HG03064 (cell line): ENCODE data around the gene FAM210B.
"Not testable (repeated sequence)": the region's sequence is repeated elsewhere in the genome, so short reads cannot be mapped to it uniquely, and the experiment has no call there.

ENCODE experiments used
- ATAC-seq: cut with Tn5 transposase; IDR thresholded peaks from one replicate; pipeline ENCODE4 v1.9.1; 2021; ENCODE audit warnings: low read depth; ENCODE audit not compliant: unreplicated experiment

FAM210B gene

DNA sequence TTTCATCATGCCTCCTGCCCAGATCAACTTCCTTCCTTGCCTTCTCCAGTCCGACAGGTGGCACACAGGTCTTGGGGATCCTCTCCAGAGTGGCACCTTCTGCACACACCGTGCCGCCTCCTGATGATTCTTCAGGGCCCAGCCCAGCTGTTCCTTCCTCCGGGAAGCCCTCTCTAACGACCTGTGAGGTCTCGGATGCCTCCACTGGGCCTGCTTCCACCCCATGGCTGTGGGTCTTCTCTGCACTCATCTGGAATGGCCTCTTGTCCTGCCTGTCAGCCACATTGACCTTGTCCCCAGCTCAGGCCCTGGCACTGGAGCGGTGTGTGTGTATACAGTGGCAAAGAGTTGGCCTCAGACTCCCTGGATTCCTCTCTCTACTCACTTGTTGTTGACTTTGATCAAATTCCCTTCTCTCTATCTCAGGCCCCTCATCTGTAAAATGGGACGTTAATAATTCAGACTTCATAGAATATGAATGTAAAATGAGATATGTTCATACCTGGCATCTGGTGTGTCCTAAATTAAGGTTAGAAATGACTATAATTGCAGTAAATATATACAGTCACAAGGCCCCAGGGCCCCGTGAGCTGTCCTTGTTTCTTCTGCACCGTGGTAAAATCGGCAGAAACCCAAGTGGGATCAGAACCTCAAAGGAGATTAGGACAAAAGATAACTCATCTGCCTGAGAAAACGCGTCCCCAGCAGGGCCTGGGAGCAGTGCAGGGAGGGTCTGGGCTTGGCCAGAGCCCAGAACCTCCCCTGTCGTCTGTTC is 1.5 kb downstream of the FAM210B start:
- no peak for ATAC-seq

DNA sequence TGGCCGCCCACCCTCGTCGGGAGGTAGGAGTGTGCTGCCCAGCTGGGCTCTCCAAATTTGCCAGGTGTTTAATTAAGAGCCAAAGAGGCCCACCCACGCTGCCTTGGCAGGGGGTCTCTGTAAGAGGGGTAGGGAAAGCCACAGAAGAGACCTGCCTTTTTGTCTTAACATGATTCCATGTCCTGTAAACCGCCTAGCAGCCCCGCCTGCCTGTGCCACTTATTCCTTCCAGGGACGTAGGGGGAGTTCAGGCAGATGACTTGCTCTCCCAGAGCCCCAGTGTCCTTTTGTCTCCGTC is 2.1 kb downstream of the FAM210B start:
- no peak for ATAC-seq

DNA sequence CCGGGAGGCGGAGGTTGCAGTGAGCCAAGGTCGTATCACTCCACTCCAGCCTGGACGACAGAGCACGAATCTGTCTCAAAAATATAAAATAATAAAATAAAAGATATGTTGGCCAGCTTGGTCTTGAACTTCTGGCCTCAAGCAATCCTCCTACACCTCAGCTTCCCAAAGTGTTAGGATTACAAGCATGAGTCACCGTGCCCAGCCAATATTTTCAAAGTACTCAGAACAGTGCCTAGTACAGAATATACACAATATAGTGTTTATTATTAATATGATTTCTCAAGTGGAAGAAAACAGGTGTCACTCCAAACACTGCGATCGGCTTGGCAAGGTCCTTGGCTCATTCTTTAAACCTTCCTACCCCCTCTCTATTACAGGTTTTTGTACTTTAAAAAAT is 3.1 kb downstream of the FAM210B start:
- ATAC-seq, result no peak

DNA sequence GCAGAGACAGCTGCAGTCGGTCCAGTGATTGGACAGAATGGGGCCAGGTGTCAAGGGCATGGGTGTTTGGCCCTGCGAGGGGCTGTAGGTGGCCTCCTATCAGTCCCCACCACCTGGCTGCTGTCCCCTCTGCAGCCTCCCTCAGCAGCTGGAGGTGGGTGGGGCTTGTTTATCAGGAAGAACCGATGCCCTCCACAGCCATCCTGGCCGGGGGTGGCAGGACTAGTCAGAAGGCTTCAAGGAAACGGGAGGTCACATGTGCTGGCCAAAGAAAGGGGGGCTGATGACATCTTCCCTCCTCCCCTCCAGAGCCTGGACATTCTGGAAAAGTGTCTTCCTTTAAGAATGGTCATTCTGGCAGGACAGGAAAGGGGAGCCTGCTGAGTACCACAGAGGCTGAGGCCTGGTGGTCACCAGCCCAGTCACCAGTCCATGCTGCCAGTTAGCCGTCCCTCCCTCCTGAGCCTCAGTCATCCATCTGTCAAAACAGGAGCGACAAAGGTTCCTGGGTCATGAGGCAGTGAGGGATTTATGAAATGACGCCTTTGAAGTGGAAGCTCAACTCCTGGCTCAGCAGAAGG is 4.1 kb downstream of the FAM210B start:
- ATAC-seq, result no peak

DNA sequence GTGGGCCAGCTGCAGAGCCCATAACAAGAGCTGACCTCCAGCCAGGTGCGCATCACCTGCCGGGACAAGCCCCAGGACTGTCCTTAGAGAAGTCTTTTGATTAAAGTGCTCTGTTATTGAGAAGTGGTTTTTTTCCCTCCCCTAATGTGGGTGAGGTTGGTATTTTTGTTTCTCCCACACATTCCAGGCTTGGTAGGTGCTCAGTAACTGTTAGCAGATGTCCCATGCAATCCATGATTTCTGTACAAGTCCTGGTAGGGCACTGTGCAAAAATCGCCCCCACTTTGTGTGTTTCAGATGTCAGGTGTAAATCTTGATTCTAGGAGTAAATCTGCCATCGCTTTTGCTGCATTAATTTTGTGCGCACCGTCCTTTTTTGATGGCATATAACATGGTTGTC is 4.7 kb downstream of the FAM210B start:
- no peak for ATAC-seq

- ATAC-seq, result no peak
Measured at GRCh38 chr20:56368351-56369134, 9.8 kb downstream of the FAM210B start.

DNA sequence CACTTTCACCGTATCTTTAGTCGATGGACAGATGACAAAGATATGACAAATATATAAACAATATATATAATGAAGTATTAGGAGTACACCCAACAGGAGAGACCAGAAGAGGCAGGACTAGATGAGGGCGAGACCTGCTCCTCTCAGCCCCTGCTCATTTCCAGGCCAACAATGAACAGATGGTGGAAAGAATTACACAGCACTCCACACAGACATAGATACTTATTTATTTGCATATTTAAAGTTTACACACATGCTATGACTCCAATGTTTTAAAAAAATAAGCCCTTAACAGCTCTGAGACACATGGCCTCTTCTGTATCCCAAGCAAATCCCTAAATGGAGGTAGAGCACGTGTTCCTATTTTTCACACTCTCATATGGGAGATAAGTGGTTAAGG is 10.4 kb downstream of the FAM210B start:
- no peak for ATAC-seq

GRCh38 chr20:56371977-56372376 is 13.2 kb downstream of the FAM210B start:
- ATAC-seq, result no peak

DNA sequence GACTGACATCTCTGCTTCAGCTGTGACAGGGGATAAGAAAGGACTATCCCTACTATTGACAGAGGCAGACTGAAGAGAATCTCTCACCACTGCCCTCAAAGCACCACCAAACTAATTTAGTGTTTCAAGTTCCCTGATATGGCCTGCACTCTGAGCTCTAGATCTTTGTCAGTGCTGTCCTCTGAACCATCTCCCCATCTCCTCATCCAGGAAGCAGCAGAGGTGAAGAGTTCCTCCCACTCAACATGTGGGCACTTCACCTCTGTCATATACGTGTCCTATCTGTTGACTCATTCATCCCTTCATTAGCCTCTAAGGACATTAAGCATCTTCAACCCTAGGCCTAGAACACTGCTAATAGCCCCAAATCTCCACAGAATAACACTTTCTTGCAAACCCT is 14.1 kb downstream of the FAM210B start:
- no peak for ATAC-seq

- no peak for ATAC-seq
Measured at GRCh38 chr20:56373942-56374341, 15.2 kb downstream of the FAM210B start.

DNA sequence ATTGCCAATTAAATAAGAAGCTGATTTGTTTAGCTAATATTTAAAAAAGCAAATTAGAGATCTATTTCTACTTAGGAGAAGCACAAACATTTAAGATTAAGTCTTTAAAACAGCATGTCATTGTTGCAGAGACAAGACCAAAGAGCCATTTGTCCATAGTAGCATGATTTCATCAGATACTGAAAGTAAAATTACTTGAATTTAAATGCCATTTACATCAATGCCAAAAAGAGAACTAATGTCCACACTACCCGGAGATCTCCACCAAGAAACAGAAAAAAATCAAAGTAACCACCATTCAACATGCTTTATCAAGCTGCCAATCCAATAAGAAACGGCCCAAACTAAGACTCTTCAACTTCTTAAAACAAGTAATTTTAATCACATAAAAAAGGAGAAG is 17.6 kb downstream of the FAM210B start:
- ATAC-seq, result no peak

- no peak for ATAC-seq
Measured at GRCh38 chr20:56378386-56378785, 19.6 kb downstream of the FAM210B start.

DNA sequence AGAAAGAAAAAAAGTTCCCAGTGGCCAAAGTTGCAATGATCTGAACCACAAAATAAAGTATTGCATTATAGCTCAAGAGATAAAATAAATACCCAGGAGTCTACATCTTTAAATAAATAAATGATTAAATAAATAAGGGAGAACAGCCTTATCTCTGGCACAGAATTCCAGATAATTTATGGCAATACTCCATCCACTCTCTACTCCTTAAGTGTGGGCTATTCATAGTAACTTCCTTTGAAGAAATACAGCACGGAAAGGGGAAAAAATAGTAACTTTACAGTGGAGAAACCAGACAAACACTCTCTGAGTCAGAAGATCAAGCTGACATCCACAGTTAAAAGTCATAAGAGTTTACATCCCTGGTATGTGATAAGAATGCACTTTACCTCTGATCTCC is 21.6 kb downstream of the FAM210B start:
- ATAC-seq, result no peak

GRCh38 chr20:56381501-56381900 is 22.7 kb downstream of the FAM210B start:
- no peak for ATAC-seq

GRCh38 chr20:56382696-56383095 is 23.9 kb downstream of the FAM210B start:
- ATAC-seq, result no peak

DNA sequence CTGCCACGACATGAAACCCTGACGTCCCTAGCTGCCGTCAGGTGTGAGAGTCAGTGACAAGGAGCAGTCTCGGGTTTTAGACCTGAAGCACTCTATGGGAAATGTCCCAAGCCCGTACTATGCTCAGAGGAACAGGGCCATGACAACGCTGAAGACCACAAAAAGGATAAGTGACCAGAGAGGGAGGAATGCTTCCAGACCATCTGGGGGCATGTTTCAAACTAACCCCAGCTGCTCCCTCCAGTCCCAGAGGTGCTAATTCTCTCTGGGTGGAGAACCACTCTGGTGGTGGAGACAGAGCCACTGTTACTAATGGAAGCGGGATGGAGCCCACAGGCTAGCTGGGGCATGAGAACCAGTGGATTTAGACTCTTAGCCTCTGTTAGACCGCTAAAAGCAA is 24.6 kb downstream of the FAM210B start:
- no peak for ATAC-seq

- no peak for ATAC-seq
Measured at GRCh38 chr20:56385130-56385529, 26.4 kb downstream of the FAM210B start.

DNA sequence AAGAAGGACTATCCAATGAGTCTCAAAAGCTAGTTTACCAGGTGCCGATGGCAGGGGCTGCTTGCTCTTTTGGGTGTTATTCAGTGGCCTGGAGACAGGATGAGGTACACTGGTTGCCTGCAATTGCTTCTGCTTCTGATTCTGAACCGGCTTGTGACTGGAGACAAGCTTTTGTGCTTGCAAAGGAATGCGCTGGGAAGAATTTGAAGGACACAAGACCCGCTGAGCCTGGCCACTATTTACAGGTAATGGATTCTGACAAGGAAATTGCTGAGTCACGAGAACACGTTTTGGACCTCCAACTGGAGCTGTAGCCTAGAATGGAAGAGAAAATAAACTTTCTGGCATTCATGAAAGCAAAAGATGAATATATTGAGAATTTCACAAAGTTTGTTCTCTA is 27.4 kb downstream of the FAM210B start:
- no peak for ATAC-seq

GRCh38 chr20:56388882-56389281 is 30.1 kb downstream of the FAM210B start:
- ATAC-seq, result no peak

- ATAC-seq, result no peak
Measured at GRCh38 chr20:56389807-56390206, 31.0 kb downstream of the FAM210B start.

DNA sequence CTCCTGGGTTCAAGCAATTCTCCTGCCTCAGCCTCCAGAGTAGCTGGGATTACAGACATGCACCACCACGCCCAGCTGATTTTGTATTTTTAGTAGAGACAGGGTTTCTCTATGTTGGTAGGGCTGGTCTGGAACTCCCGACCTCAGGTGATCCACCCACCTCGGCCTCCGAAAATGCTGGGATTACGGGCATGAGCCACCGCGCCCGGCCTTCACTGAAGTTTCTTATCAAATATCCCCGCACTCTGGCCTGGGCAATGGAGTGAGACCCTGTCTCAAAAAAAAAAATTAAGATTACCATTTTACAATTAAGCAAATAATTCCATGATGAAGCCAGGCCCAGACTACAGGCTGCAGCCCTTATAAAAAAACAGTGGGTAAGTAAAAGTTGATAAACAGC is 31.6 kb downstream of the FAM210B start:
- not testable (repeated sequence) for ATAC-seq

DNA sequence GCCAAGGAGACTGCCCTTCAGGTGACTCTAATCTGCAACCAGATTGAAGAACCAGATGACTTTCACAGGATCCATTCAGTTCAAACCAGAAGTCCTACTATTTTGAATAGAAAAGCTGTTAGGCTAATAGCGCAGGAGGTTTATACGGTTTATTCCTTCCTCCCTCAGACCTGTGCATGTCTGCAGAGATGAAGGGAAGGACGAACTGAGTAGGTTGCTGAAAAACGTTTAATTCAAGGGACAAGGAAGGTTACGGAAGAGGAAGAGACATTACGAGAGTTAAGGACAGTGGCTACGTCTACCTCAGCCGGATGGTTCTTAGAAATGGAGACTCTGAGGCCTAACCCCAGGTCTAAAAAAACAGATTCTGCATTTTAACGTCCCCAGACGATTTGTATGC is 32.3 kb downstream of the FAM210B start:
- ATAC-seq, result no peak
